HG02970 (cell line): ENCODE results near the gene CLDN19.
"Not testable (repeated sequence)": the region's sequence is repeated elsewhere in the genome, so short reads cannot be mapped to it uniquely, and the experiment has no call there.

Experiments
- ATAC-seq: cut with Tn5 transposase; IDR thresholded peaks from one replicate; pipeline ENCODE4 v1.9.1; 2021; ENCODE audit warnings: mild to moderate bottlenecking, moderate library complexity, moderate number of reproducible peaks; ENCODE audit not compliant: unreplicated experiment, low FRiP score

CLDN19 gene

GRCh38 chr1:42720868-42721267 is 19.2 kb downstream of the CLDN19 start:
- no peak for ATAC-seq

DNA sequence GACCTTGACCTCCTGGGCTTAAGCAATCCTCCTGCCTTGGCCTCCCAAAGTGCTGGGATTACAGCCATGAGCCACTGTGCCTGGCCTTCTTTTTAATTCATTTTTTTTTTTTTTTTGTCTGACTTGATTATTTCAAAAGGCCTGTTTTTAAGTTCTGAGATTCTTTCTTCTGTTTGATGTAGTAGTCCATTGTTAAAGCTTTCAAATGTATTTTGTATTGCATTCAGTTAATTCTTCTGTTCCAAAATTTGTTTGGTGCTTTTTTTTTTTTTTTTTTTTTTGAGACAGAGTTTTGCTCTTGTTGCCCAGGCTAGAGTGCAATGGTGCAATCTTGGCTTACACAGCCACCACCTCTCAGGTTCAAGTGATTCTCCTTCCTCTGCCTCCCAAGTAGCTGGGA is 25.6 kb downstream of the CLDN19 start:
- not testable (repeated sequence) for ATAC-seq

- no peak for ATAC-seq
Observed at GRCh38 chr1:42713293-42713692, 26.7 kb downstream of the CLDN19 start.

GRCh38 chr1:42712808-42713207 is 27.2 kb downstream of the CLDN19 start:
- not testable (repeated sequence) for ATAC-seq

GRCh38 chr1:42703888-42704464 is 36.1 kb downstream of the CLDN19 start:
- no peak for ATAC-seq

DNA sequence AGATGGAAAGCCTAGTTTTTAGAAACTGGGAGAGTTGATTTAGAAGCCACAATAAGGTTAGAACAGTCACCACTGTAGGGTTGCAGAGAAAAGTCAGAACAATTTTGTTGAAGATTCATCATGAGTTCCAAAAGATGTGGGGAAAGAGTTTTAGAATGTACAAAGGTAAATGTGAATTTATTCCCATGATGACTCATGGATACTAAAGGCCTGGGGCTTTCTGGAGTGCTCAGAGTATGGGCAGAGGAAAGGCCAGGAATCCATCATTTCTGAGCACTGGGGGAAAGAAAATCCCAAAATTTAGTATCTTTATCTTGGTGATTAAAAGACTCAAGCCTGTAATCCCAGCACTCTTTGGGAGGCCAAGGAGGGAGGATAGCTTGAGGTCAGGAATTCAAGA is 40.0 kb downstream of the CLDN19 start:
- no peak for ATAC-seq

- ATAC-seq = no peak
Observed at GRCh38 chr1:42698081-42698813, 41.8 kb downstream of the CLDN19 start.

GRCh38 chr1:42692911-42693310 is 47.1 kb downstream of the CLDN19 start:
- no peak for ATAC-seq

GRCh38 chr1:42692461-42692860 is 47.6 kb downstream of the CLDN19 start:
- ATAC-seq = no peak

GRCh38 chr1:42691157-42691498 is 48.9 kb downstream of the CLDN19 start:
- ATAC-seq = no peak

GRCh38 chr1:42690477-42691156 is 49.4 kb downstream of the CLDN19 start:
- ATAC-seq = no peak

- ATAC-seq = no peak
Observed at GRCh38 chr1:42689912-42690311, 50.1 kb downstream of the CLDN19 start.

DNA sequence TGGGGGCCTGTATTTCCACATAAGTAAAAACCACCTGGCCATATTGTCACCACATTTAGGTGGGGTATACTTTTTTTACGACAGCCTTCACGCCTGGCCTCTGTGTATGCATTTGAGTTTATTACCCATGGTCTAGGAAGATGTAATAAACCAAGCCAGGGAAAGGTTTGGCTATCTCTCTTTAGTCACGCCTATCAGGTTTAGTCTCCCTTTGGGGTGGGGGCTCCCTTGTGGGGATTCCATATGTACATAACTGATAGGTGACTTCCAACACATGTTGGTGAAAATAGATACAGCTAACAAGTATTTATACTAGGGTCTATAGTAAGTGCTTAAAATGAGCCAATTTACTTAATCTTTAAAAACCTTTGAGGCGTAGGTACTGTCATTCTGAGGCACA is 53.6 kb downstream of the CLDN19 start:
- ATAC-seq = no peak

DNA sequence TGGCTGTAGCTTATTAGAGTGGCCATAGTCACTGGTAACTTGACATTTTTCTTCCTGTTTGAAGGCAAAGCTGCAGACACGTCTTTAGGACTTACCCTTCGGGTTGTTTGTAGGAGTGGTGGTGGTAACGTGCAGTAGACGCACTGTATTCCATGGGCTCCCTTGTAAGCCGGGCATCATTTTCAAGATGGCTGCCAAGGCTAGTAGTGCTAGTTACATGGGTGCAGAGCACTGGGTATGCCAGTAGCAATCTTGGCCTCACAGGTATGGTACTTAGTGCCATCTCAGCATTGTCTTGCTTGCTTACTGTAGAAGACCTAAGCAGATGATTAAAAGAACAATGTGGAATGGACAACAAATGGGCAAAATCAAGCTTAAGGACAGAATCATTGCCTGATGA is 55.9 kb downstream of the CLDN19 start:
- ATAC-seq = no peak
